Stimulated activated CD8-positive, alpha-beta memory T cell treated with anti-CD3 and anti-CD28 coated beads, Interleukin-15, amount 100 ng/mL, for 4 hours (primary cell): Measurements from ENCODE around the gene EIF2S2.
A peak's percentile ranks its signal among the peaks of the same experiment; 100 is the strongest.

Experiments
- DNase-seq, 2 donors: peaks; one replicate each; pipeline ENCODE4 v3.0.0-alpha.2; 2020; ENCODE audit warnings: low read depth in 2 of 2

Gene EIF2S2

GRCh38 chr20:34088305-34089174 is 23.5 kb downstream of the EIF2S2 start:
- DNase-seq: no peak

GRCh38 chr20:34085544-34086040 is 26.5 kb downstream of the EIF2S2 start:
- no peak for DNase-seq

GRCh38 chr20:34084227-34084923 is 27.7 kb downstream of the EIF2S2 start:
- no peak for DNase-seq

- no peak for DNase-seq
Measured at GRCh38 chr20:34083781-34084180, 28.3 kb downstream of the EIF2S2 start.

- no peak for DNase-seq
Measured at GRCh38 chr20:34083137-34083536, 28.9 kb downstream of the EIF2S2 start.

GRCh38 chr20:34082232-34082887 is 29.7 kb downstream of the EIF2S2 start:
- DNase-seq: no peak

GRCh38 chr20:34079818-34080217 is 32.2 kb downstream of the EIF2S2 start:
- no peak for DNase-seq

- DNase-seq: no peak
Measured at GRCh38 chr20:34078540-34078939, 33.5 kb downstream of the EIF2S2 start.

- no peak for DNase-seq
Measured at GRCh38 chr20:34076952-34077351, 35.1 kb downstream of the EIF2S2 start.

- no peak for DNase-seq
Measured at GRCh38 chr20:34075647-34076046, 36.4 kb downstream of the EIF2S2 start.

GRCh38 chr20:34074101-34074760 is 37.8 kb downstream of the EIF2S2 start:
- DNase-seq: no peak

GRCh38 chr20:34072778-34073177 is 39.3 kb downstream of the EIF2S2 start:
- DNase-seq: no peak

- no peak for DNase-seq
Measured at GRCh38 chr20:34072076-34072475, 40.0 kb downstream of the EIF2S2 start.

- DNase-seq: no peak
Measured at GRCh38 chr20:34070859-34071258, 41.2 kb downstream of the EIF2S2 start.

GRCh38 chr20:34070079-34070439 is 42.0 kb downstream of the EIF2S2 start:
- no peak for DNase-seq

- DNase-seq: peak; percentile 15 to 22
Measured at GRCh38 chr20:34069341-34070078, 42.5 kb downstream of the EIF2S2 start.

GRCh38 chr20:34068001-34068400 is 44.0 kb downstream of the EIF2S2 start:
- DNase-seq: no peak

GRCh38 chr20:34066476-34067090 is 45.5 kb downstream of the EIF2S2 start:
- no peak for DNase-seq

- DNase-seq: no peak
Measured at GRCh38 chr20:34065260-34065659, 46.8 kb downstream of the EIF2S2 start.

GRCh38 chr20:34064286-34064685 is 47.8 kb downstream of the EIF2S2 start:
- DNase-seq: no peak
